VCaP (cell line): Measurements from ENCODE around the gene OR5K3.
A peak's percentile ranks its signal among the peaks of the same experiment; 100 is the strongest.

Experiments
- H3K27ac ChIP-seq: fragments of 450-650 bp; 2 replicates; pipeline ENCODE4 v1.5.1; 2017
- CTCF ChIP-seq: fragments of 450-650 bp; conservative IDR thresholded peaks from 2 replicates; pipeline ENCODE4 v1.5.1; 2017; ENCODE audit warnings: mild to moderate bottlenecking, moderate library complexity

The OR5K3 gene

GRCh38 chr3:98390366-98390765 is at the start of gene OR5K3:
OR5K3 (plus strand) TSS chr3:98390666; CDS start chr3:98390666, 0 bp downstream.
- H3K27ac ChIP-seq: no peak within 1 kb of the TSS
- no peak for TF ChIP-seq CTCF

GRCh38 chr3:98341758-98342157 is 48.7 kb upstream of the OR5K3 start:
- no peak for TF ChIP-seq CTCF
- no peak overlapping the region for H3K27ac ChIP-seq

- H3K27ac ChIP-seq: no peak overlapping the region
- TF ChIP-seq CTCF: peak; percentile 74
Measured at GRCh38 chr3:98343647-98344507, 46.6 kb upstream of the OR5K3 start.

GRCh38 chr3:98350082-98350481 is 40.4 kb upstream of the OR5K3 start:
- H3K27ac ChIP-seq: no peak overlapping the region
- no peak for TF ChIP-seq CTCF

GRCh38 chr3:98353554-98353953 is 36.9 kb upstream of the OR5K3 start, which contains the start of gene OR5K4:
OR5K4 (plus strand) TSS chr3:98353854; CDS start chr3:98353854, 0 bp downstream.
- H3K27ac ChIP-seq: no peak within 1 kb of the TSS
- TF ChIP-seq CTCF: no peak

GRCh38 chr3:98359250-98359649 is 31.2 kb upstream of the OR5K3 start:
- no peak for TF ChIP-seq CTCF

GRCh38 chr3:98359993-98360675 is 30.3 kb upstream of the OR5K3 start:
- no peak overlapping the region for H3K27ac ChIP-seq
- TF ChIP-seq CTCF: no peak

More at GRCh38 chr3:98359250-98359649, 31.2 kb upstream of the OR5K3 start:
- H3K27ac ChIP-seq: no peak overlapping the region
